Ishikawa (cell line): ENCODE results near the gene CEND1.

ENCODE experiments used
- CEBPB ChIP-seq: IDR thresholded peaks from 2 replicates; pipeline ENCODE4 v1.6.1; 2012
- CREB1 ChIP-seq: IDR thresholded peaks from 2 replicates; pipeline ENCODE4 v1.6.1; 2012; ENCODE audit warnings: low read depth
- EP300 ChIP-seq: IDR thresholded peaks from 2 replicates; pipeline ENCODE4 v1.6.1; 2012; ENCODE audit warnings: borderline replicate concordance
- FOXM1 ChIP-seq: IDR thresholded peaks from 2 replicates; pipeline ENCODE4 v1.6.1; 2012; ENCODE audit warnings: low read depth, borderline replicate concordance
- NFIC ChIP-seq: IDR thresholded peaks from 2 replicates; pipeline ENCODE4 v1.6.1; 2012
- RAD21 ChIP-seq: IDR thresholded peaks from 2 replicates; pipeline ENCODE4 v1.6.1; 2012; ENCODE audit warnings: low read depth
- TAF1 ChIP-seq: IDR thresholded peaks from 2 replicates; pipeline ENCODE4 v1.6.1; 2012; ENCODE audit warnings: low read depth, mild to moderate bottlenecking
- TCF12 ChIP-seq: IDR thresholded peaks from 2 replicates; pipeline ENCODE4 v1.6.1; 2012; ENCODE audit warnings: low read depth
- TEAD4 ChIP-seq: IDR thresholded peaks from 2 replicates; pipeline ENCODE4 v1.6.1; 2012
- YY1 ChIP-seq: IDR thresholded peaks from 2 replicates; pipeline ENCODE4 v1.6.1; 2012; ENCODE audit warnings: low read depth
- TF ChIP-seq, protein P1 (sequence below): IDR thresholded peaks from 2 replicates; pipeline ENCODE4 v1.6.1; 2012; ENCODE audit warnings: low read depth, mild to moderate bottlenecking
- TF ChIP-seq, protein P2 (sequence below): IDR thresholded peaks from 2 replicates; pipeline ENCODE4 v1.6.1; 2012

DNA sequence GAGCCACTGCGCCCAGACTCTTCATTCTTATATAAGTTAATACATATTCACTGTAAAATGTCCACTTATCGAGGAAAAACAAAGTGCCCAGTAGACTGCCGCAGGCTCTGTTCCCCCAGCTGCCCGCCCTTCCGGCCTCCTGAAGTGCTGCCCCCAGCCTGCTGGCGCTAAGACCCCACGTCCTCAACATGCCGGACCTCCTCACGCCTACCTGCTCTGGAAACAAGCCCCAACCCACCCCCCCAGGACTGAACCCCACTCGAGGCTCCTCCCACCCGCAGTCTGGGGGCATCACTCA, 13.7 kb downstream of the CEND1 start:
- TF ChIP-seq CREB1 (no peak), EP300 (no peak), RAD21 (no peak), TCF12 (no peak), FOXM1 (no peak), TEAD4 (no peak), YY1 (no peak), TAF1 (no peak), NFIC (no peak), CEBPB (no peak)
- TF ChIP-seq, protein P1, sequence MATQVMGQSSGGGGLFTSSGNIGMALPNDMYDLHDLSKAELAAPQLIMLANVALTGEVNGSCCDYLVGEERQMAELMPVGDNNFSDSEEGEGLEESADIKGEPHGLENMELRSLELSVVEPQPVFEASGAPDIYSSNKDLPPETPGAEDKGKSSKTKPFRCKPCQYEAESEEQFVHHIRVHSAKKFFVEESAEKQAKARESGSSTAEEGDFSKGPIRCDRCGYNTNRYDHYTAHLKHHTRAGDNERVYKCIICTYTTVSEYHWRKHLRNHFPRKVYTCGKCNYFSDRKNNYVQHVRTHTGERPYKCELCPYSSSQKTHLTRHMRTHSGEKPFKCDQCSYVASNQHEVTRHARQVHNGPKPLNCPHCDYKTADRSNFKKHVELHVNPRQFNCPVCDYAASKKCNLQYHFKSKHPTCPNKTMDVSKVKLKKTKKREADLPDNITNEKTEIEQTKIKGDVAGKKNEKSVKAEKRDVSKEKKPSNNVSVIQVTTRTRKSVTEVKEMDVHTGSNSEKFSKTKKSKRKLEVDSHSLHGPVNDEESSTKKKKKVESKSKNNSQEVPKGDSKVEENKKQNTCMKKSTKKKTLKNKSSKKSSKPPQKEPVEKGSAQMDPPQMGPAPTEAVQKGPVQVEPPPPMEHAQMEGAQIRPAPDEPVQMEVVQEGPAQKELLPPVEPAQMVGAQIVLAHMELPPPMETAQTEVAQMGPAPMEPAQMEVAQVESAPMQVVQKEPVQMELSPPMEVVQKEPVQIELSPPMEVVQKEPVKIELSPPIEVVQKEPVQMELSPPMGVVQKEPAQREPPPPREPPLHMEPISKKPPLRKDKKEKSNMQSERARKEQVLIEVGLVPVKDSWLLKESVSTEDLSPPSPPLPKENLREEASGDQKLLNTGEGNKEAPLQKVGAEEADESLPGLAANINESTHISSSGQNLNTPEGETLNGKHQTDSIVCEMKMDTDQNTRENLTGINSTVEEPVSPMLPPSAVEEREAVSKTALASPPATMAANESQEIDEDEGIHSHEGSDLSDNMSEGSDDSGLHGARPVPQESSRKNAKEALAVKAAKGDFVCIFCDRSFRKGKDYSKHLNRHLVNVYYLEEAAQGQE: no peak
- TF ChIP-seq, protein P2, sequence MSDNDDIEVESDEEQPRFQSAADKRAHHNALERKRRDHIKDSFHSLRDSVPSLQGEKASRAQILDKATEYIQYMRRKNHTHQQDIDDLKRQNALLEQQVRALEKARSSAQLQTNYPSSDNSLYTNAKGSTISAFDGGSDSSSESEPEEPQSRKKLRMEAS: no peak
